ENCODE data around the gene TNS3. TPM values are rescaled to one million over a fixed set of nuclear protein-coding genes. Genes with fewer than 3 reads are reported as not detected.

Gene TNS3
- total and polyA plus RNA-seq, 2 donors (not counting 3 experiments of a cell fraction or from before 2014, with no cell fraction given), result 10.4 to 45.1 TPM

GRCh38 chr7:47253650-47254080, 328.2 kb downstream of the TNS3 start:
- Histone ChIP-seq H3K4me1 (ENCODE audit: control insufficient read depth, extremely low read depth, insufficient read depth, low read length) (peaks cover 15% of the 10 kb centered on the region), H3K27ac (ENCODE audit: insufficient read depth, low read depth, low read length) (peak overlapping the region; percentile 58), H3K4me2 (ENCODE audit: insufficient read depth, low read length) (peak overlapping the region; percentile 91), H3K4me3 (replicated peaks in 1 of 3; ENCODE audit: insufficient read depth in 1 of 3, low read depth in 1 of 3, low read length in 3 of 3) (peak overlapping the region; percentile 59 to 69 (median 68)), H3K36me3 (ENCODE audit: control insufficient read depth in 2 of 2, extremely low read depth in 1 of 2, insufficient read depth in 2 of 2, low read length in 2 of 2) (no peaks in the 10 kb centered on the region), H3K9me1 (replicated peaks; ENCODE audit: control insufficient read depth, extremely low read depth, insufficient read depth, low read length) (no peaks in the 10 kb centered on the region), H3K9ac (replicated peaks; ENCODE audit: extremely low read depth, insufficient read depth, low read length) (peak overlapping the region; percentile 65), H3K79me2 (ENCODE audit: control insufficient read depth, insufficient read depth, low read length) (no peaks in the 10 kb centered on the region), H4K20me1 (replicated peaks; ENCODE audit: control insufficient read depth, extremely low read depth, insufficient read depth, low read length) (no peaks in the 10 kb centered on the region), H3K27me3 (ENCODE audit: control insufficient read depth in 2 of 2, insufficient read depth in 2 of 2, low read length in 2 of 2) (peaks cover 1 to 4% of the 10 kb centered on the region in 2 experiments), H2AFZ (ENCODE audit: low read depth, low read length) (peak overlapping the region; percentile 99), H3K9me3 (replicated peaks; ENCODE audit: control insufficient read depth, insufficient read depth, low read length) (no peaks in the 10 kb centered on the region)
- BruUV-seq (replicated peaks), result no TSS peak
- ChIA-PET POLR2A (no interaction called here), CTCF (interaction anchor here (0.6 to 1.9 kb wide), 22 partner anchors 9 to 1365 kb away, joined by 3 to 24 read pairs (median 4); partner anchors contain the start of genes IGFBP1 and IGFBP3)
- intact Hi-C loops (cut with micrococcal nuclease), result loop anchor here (1.0 to 10.0 kb wide), 5 partner anchors 165 to 1361 kb away; no protein-coding TSS in a partner anchor
- dilution Hi-C loops (cut with MboI; ENCODE audit: extremely low pct_ligation_motif_present, low sequenced_read_pairs), result no loop called here
- DNase-seq (ENCODE audit: low read depth, low spot score) (peak; percentile 70), FAIRE-seq (peak; percentile 91)
- TF ChIP-seq FOS (IDR thresholded peaks at IDR 0.05; ENCODE audit: borderline replicate concordance, insufficient read depth, low read length) (peak; percentile 78), POLR2A (IDR thresholded peaks at IDR 0.05; ENCODE audit: low read depth, low read length) (no peak), CTCF (IDR thresholded peaks at IDR 0.05; ENCODE audit: extremely low read depth in 1 of 2, insufficient read depth in 1 of 2, low read depth in 1 of 2, low read length in 2 of 2) (no peak), EZH2 (IDR thresholded peaks at IDR 0.05; ENCODE audit: borderline replicate concordance, low read depth, low read length, severe bottlenecking) (no peak), MAX (IDR thresholded peaks at IDR 0.05; ENCODE audit: insufficient read depth, insufficient read length) (no peak), POLR2AphosphoS5 (IDR thresholded peaks at IDR 0.05; ENCODE audit: insufficient read depth, low read depth, low read length) (no peak), JUN (IDR thresholded peaks at IDR 0.05; ENCODE audit: borderline replicate concordance, insufficient read depth, insufficient read length, low read depth) (peak; percentile 53), MYC (IDR thresholded peaks at IDR 0.05; ENCODE audit: low read depth, low read length) (no peak), GATA2 (IDR thresholded peaks at IDR 0.05; ENCODE audit: insufficient read depth, insufficient read length, low read depth, low read length) (no peak)

Measured in endothelial cell of umbilical vein (primary cell).